Fibroblast of lung (primary cell): Measurements from ENCODE around the gene HMCN2.

Experiments used
- CTCF ChIP-seq, 2 donors: IDR thresholded peaks in 1 of 2; conservative IDR thresholded peaks in 1 of 2; 1 replicate in 1 of 2; 2 replicates in 1 of 2; pipeline ENCODE4 v1.5.1; 2011 to 2012; ENCODE audit warnings: low read length in 2 of 2, control low read depth in 1 of 2, inconsistent platforms in 1 of 2, low read depth in 1 of 2, mild to moderate bottlenecking in 1 of 2
- EZH2 ChIP-seq: IDR thresholded peaks from 2 replicates; pipeline ENCODE4 v1.5.1; 2012; ENCODE audit warnings: low read length, control low read depth, mild to moderate bottlenecking; ENCODE audit errors: missing control alignments

GRCh38 chr9:130421802-130422276, 156.3 kb downstream of the HMCN2 start:
- TF ChIP-seq CTCF (conservative IDR thresholded peaks at IDR 0.05 in 1 of 2, IDR thresholded peaks at IDR 0.05 in 1 of 2; ENCODE audit: low read depth in 1 of 2, low read length in 2 of 2) (no peak), EZH2 (no peak)
